WTC11 (cell line): Measurements from ENCODE around the gene CAMKMT.

Experiments
- CBFB ChIP-seq: sonication (generic); formaldehyde crosslinking; IDR thresholded peaks from 2 replicates; pipeline ENCODE4 v1.8.1; 2022; ENCODE audit warnings: mild to moderate bottlenecking, low read depth, missing genetic modification reagents
- CTCF ChIP-seq: fragments of 200-600 bp; IDR thresholded peaks from 2 replicates; pipeline ENCODE4 v1.8.0; 2022; ENCODE audit warnings: antibody characterized with exemption
- ELF4 ChIP-seq: sonication (generic); formaldehyde crosslinking; IDR thresholded peaks from 2 replicates; pipeline ENCODE4 v1.8.1; 2022; ENCODE audit warnings: low read depth, mild to moderate bottlenecking, moderate library complexity, missing genetic modification reagents
- ESRRA ChIP-seq: sonication (generic); formaldehyde crosslinking; IDR thresholded peaks from 2 replicates; pipeline ENCODE4 v1.8.1; 2022; ENCODE audit warnings: mild to moderate bottlenecking, missing genetic modification reagents, borderline replicate concordance
- NR2C2 ChIP-seq: sonication (generic); formaldehyde crosslinking; IDR thresholded peaks from 2 replicates; pipeline ENCODE4 v1.8.0; 2022; ENCODE audit warnings: mild to moderate bottlenecking, missing genetic modification reagents
- OVOL2 ChIP-seq: fragments of 250-450 bp; sonication (Bioruptor Pico); IDR thresholded peaks from 2 replicates; pipeline ENCODE4 v1.9.0; 2021; ENCODE audit warnings: mild to moderate bottlenecking, borderline replicate concordance
- PREB ChIP-seq: sonication (generic); formaldehyde crosslinking; IDR thresholded peaks from 2 replicates; pipeline ENCODE4 v1.8.1; 2022; ENCODE audit warnings: mild to moderate bottlenecking, missing genetic modification reagents, moderate library complexity, borderline replicate concordance
- TEAD4 ChIP-seq: sonication (generic); formaldehyde crosslinking; IDR thresholded peaks from 2 replicates; pipeline ENCODE4 v1.8.0; 2022; ENCODE audit warnings: mild to moderate bottlenecking, missing genetic modification reagents
- TP53 ChIP-seq: sonication (generic); formaldehyde crosslinking; IDR thresholded peaks from 2 replicates; pipeline ENCODE4 v1.8.1; 2023; ENCODE audit warnings: mild to moderate bottlenecking, missing genetic modification reagents
- USF1 ChIP-seq: sonication (generic); formaldehyde crosslinking; IDR thresholded peaks from 2 replicates; pipeline ENCODE4 v1.8.0; 2022; ENCODE audit warnings: mild to moderate bottlenecking, missing genetic modification reagents
- USF2 ChIP-seq: sonication (generic); formaldehyde crosslinking; IDR thresholded peaks from 2 replicates; pipeline ENCODE4 v1.8.1; 2023; ENCODE audit warnings: mild to moderate bottlenecking, missing genetic modification reagents, moderate library complexity
- ZNF425 ChIP-seq: fragments of 250-450 bp; sonication (Bioruptor Pico); conservative IDR thresholded peaks from 2 replicates; pipeline ENCODE4 v1.9.0; 2021; ENCODE audit warnings: mild to moderate bottlenecking
- TF ChIP-seq, protein P1 (sequence below): sonication (generic); formaldehyde crosslinking; IDR thresholded peaks from 2 replicates; pipeline ENCODE4 v1.8.0; 2022; ENCODE audit warnings: missing genetic modification reagents
- TF ChIP-seq, protein P2 (sequence below): sonication (generic); formaldehyde crosslinking; IDR thresholded peaks from 2 replicates; pipeline ENCODE4 v1.8.1; 2023; ENCODE audit warnings: mild to moderate bottlenecking, missing genetic modification reagents, moderate library complexity

GRCh38 chr2:44487052-44487451 is 125.3 kb downstream of the CAMKMT start:
- TF ChIP-seq OVOL2 (CRISPR knock-in tag): no peak
- no peak for TF ChIP-seq TEAD4 (CRISPR knock-in tag)
- no peak for TF ChIP-seq USF1
- no peak for TF ChIP-seq ELF4 (CRISPR knock-in tag)
- no peak for TF ChIP-seq ESRRA
- TF ChIP-seq CTCF: no peak
- TF ChIP-seq NR2C2: no peak
- no peak for TF ChIP-seq USF2 (CRISPR knock-in tag)
- no peak for TF ChIP-seq ZNF425 (CRISPR knock-in tag)
- no peak for TF ChIP-seq TP53 (CRISPR knock-in tag)
- no peak for TF ChIP-seq PREB (CRISPR knock-in tag)
- TF ChIP-seq, protein P1, sequence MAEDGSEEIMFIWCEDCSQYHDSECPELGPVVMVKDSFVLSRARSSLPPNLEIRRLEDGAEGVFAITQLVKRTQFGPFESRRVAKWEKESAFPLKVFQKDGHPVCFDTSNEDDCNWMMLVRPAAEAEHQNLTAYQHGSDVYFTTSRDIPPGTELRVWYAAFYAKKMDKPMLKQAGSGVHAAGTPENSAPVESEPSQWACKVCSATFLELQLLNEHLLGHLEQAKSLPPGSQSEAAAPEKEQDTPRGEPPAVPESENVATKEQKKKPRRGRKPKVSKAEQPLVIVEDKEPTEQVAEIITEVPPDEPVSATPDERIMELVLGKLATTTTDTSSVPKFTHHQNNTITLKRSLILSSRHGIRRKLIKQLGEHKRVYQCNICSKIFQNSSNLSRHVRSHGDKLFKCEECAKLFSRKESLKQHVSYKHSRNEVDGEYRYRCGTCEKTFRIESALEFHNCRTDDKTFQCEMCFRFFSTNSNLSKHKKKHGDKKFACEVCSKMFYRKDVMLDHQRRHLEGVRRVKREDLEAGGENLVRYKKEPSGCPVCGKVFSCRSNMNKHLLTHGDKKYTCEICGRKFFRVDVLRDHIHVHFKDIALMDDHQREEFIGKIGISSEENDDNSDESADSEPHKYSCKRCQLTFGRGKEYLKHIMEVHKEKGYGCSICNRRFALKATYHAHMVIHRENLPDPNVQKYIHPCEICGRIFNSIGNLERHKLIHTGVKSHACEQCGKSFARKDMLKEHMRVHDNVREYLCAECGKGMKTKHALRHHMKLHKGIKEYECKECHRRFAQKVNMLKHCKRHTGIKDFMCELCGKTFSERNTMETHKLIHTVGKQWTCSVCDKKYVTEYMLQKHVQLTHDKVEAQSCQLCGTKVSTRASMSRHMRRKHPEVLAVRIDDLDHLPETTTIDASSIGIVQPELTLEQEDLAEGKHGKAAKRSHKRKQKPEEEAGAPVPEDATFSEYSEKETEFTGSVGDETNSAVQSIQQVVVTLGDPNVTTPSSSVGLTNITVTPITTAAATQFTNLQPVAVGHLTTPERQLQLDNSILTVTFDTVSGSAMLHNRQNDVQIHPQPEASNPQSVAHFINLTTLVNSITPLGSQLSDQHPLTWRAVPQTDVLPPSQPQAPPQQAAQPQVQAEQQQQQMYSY (CRISPR knock-in tag): no peak
- TF ChIP-seq CBFB: no peak
- TF ChIP-seq, protein P2, sequence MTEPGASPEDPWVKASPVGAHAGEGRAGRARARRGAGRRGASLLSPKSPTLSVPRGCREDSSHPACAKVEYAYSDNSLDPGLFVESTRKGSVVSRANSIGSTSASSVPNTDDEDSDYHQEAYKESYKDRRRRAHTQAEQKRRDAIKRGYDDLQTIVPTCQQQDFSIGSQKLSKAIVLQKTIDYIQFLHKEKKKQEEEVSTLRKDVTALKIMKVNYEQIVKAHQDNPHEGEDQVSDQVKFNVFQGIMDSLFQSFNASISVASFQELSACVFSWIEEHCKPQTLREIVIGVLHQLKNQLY (CRISPR knock-in tag): no peak
